ENCODE measurements around the gene NELL2. TPM values are rescaled to one million over a fixed set of nuclear protein-coding genes. Genes with fewer than 3 reads are reported as not detected.

The NELL2 gene
- total RNA-seq, 4 donors from 2014 or later = 0.42 to 5.8 (median 3.3) TPM

DNA sequence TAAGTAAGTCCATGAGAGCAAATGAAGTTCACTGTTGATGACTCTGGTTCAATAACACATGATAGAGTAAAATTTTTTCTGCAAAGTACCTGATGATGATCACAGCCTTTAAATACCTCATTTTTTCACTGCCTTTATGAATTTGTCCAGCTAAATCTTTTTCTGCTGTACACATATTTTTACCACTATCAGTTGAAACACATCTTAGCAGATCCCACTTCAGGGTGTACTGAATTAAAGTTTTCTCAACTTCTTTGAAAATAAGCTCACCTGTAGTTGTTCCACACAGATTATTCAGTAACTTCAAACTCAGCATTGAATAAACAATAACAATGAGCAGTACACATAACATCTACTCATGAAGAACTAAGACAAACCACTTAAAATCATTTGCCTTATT, 385.9 kb downstream of the NELL2 start:
- Histone ChIP-seq H3K36me3 (no peaks in the 10 kb centered on the region), H3K4me1 (no peaks in the 10 kb centered on the region), H3K4me3 (no peak overlapping the region), H3K27ac (replicated peaks in 1 of 4) (no peak overlapping the region), H3K27me3 (no peaks in the 10 kb centered on the region), H3K9me3 (no peaks in the 10 kb centered on the region)
- intact Hi-C loops (cut with DNase I) = no loop called here
- TF ChIP-seq POLR2A (IDR thresholded peaks at IDR 0.05; ENCODE audit: low read depth) = no peak
- TF ChIP-seq POLR2AphosphoS5 (IDR thresholded peaks at IDR 0.05) = no peak
- TF ChIP-seq, protein P1, sequence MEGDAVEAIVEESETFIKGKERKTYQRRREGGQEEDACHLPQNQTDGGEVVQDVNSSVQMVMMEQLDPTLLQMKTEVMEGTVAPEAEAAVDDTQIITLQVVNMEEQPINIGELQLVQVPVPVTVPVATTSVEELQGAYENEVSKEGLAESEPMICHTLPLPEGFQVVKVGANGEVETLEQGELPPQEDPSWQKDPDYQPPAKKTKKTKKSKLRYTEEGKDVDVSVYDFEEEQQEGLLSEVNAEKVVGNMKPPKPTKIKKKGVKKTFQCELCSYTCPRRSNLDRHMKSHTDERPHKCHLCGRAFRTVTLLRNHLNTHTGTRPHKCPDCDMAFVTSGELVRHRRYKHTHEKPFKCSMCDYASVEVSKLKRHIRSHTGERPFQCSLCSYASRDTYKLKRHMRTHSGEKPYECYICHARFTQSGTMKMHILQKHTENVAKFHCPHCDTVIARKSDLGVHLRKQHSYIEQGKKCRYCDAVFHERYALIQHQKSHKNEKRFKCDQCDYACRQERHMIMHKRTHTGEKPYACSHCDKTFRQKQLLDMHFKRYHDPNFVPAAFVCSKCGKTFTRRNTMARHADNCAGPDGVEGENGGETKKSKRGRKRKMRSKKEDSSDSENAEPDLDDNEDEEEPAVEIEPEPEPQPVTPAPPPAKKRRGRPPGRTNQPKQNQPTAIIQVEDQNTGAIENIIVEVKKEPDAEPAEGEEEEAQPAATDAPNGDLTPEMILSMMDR (IDR thresholded peaks at IDR 0.05) = no peak
- TF ChIP-seq EP300 (IDR thresholded peaks at IDR 0.05) = no peak
- no peak for DNase-seq (ENCODE audit: extremely low spot score)

DNA sequence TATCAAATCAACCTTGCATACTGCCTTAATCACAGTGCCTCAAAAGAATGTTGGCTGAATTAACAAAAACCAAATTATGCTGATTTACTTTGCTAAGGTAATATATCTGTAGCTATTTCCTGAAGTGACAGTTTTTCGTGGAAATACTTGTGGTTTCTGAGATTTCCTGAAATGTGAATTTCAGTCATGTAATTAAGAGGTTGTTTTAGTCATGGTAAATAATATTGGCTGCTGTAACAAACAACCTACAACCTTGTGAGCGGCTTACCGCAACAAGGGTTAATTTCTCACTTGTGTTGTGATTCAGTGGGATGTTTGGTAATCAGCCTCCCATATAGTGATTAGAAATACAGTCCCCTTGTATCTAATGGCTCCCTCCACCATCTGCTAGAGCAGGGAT, 387.9 kb downstream of the NELL2 start:
- no peak overlapping the region for H3K4me3 ChIP-seq
- H3K4me1 ChIP-seq = no peaks in the 10 kb centered on the region
- no peaks in the 10 kb centered on the region for H3K36me3 ChIP-seq
- no peaks in the 10 kb centered on the region for H3K9me3 ChIP-seq
- WGBS = 88% methylated on average over 3 of the region's 3 CpGs
- intact Hi-C loops (cut with DNase I) = no loop called here
- no peaks in the 10 kb centered on the region for H3K27me3 ChIP-seq
- H3K27ac ChIP-seq (replicated peaks in 1 of 4) = no peak overlapping the region
- TF ChIP-seq EP300 (IDR thresholded peaks at IDR 0.05) = no peak
- TF ChIP-seq POLR2A (IDR thresholded peaks at IDR 0.05; ENCODE audit: low read depth) = no peak
- TF ChIP-seq POLR2AphosphoS5 (IDR thresholded peaks at IDR 0.05) = no peak
- TF ChIP-seq, protein P1 (IDR thresholded peaks at IDR 0.05) = no peak
- no peak for DNase-seq (ENCODE audit: extremely low spot score)

DNA sequence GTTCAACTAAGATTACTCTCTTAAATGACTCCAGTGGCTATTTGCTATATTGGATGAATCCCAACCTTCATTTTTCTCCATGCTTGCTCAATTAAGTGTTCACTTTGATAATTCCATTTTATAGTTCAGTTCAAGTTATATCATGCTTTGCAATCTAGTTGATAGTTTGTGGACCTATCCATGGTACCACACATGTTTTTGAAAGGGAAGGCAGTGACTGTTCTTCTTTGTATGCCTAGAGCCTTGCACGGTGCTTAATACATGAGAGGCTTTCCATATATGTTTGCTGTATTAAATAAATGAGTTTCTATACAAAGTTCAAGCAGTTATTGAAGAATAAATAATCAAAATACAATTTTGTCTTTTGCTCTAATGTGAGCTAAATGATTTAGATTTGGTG, 391.3 kb downstream of the NELL2 start:
- no peaks in the 10 kb centered on the region for H3K4me1 ChIP-seq
- intact Hi-C loops (cut with DNase I) = no loop called here
- no peaks in the 10 kb centered on the region for H3K9me3 ChIP-seq
- DNase-seq (ENCODE audit: extremely low spot score) = no peak
- no peak overlapping the region for H3K27ac ChIP-seq (replicated peaks in 1 of 4)
- no peak overlapping the region for H3K4me3 ChIP-seq
- no peaks in the 10 kb centered on the region for H3K36me3 ChIP-seq
- TF ChIP-seq POLR2AphosphoS5 (IDR thresholded peaks at IDR 0.05) = no peak
- no peak for TF ChIP-seq EP300 (IDR thresholded peaks at IDR 0.05)
- TF ChIP-seq, protein P1 (IDR thresholded peaks at IDR 0.05) = no peak
- no peak for TF ChIP-seq POLR2A (IDR thresholded peaks at IDR 0.05; ENCODE audit: low read depth)
- 78% methylated on average over 1 of the region's 1 CpG for WGBS
- H3K27me3 ChIP-seq = no peaks in the 10 kb centered on the region

- TF ChIP-seq, protein P1 (IDR thresholded peaks at IDR 0.05) = no peak
- TF ChIP-seq POLR2AphosphoS5 (IDR thresholded peaks at IDR 0.05) (no peak), EP300 (IDR thresholded peaks at IDR 0.05) (no peak), POLR2A (IDR thresholded peaks at IDR 0.05; ENCODE audit: low read depth) (no peak)
- H3K27me3 ChIP-seq = no peaks in the 10 kb centered on the region
- H3K27ac ChIP-seq (replicated peaks in 1 of 4) = no peak overlapping the region
- intact Hi-C loops (cut with DNase I) = no loop called here
- WGBS = 85% methylated on average over 6 of the region's 6 CpGs
- no peaks in the 10 kb centered on the region for H3K36me3 ChIP-seq
- no peak for DNase-seq (ENCODE audit: extremely low spot score)
- peaks cover 0 to 34% (median 10%) of the 10 kb centered on the region in 4 donors for H3K9me3 ChIP-seq
- H3K4me1 ChIP-seq = no peaks in the 10 kb centered on the region
- no peak overlapping the region for H3K4me3 ChIP-seq
Measured at GRCh38 chr12:44477331-44477980, 398.7 kb downstream of the NELL2 start.

DNA sequence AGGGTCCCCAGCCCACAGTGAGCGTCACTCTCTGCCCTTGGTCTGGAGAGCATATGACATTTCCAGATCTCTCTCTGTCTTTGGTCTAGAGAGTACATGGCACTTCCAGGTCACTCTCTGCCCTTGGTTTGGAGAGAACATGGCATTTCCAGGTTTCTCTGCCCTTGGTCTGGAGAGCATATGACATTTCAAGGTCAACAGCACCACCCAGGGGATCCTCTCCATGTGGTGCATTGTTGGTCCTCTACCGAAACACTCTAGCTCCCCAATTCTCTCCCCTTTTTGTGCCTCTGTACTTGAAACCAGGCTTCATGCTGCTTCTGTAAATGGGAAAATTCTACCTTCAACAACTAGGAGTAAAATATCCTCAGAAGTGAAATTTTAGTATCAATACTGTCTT, 399.4 kb downstream of the NELL2 start:
- no peak overlapping the region for H3K27ac ChIP-seq (replicated peaks in 1 of 4)
- TF ChIP-seq POLR2AphosphoS5 (IDR thresholded peaks at IDR 0.05) (no peak), EP300 (IDR thresholded peaks at IDR 0.05) (no peak)
- TF ChIP-seq, protein P1 (IDR thresholded peaks at IDR 0.05) = no peak
- H3K27me3 ChIP-seq = no peaks in the 10 kb centered on the region
- no peak overlapping the region for H3K4me3 ChIP-seq
- H3K36me3 ChIP-seq = no peaks in the 10 kb centered on the region
- H3K9me3 ChIP-seq = peaks cover 0 to 35% (median 10%) of the 10 kb centered on the region in 4 donors
- no peak for DNase-seq (ENCODE audit: extremely low spot score)
- WGBS = 88% methylated on average over 2 of the region's 2 CpGs
- intact Hi-C loops (cut with DNase I) = no loop called here
- H3K4me1 ChIP-seq = no peaks in the 10 kb centered on the region

Measured in esophagus muscularis mucosa (tissue), 4 donors.